NCI-H2107 treated with DMSO at 0.1 percent for 48 hours (cell line): ENCODE results near the gene IARS1.

ENCODE experiments used
- DNase-seq: peaks from one replicate; lab custom pipeline; 2025; ENCODE audit not compliant: unreplicated experiment; lab: John Stamatoyannopoulos, UW

IARS1 gene

DNA sequence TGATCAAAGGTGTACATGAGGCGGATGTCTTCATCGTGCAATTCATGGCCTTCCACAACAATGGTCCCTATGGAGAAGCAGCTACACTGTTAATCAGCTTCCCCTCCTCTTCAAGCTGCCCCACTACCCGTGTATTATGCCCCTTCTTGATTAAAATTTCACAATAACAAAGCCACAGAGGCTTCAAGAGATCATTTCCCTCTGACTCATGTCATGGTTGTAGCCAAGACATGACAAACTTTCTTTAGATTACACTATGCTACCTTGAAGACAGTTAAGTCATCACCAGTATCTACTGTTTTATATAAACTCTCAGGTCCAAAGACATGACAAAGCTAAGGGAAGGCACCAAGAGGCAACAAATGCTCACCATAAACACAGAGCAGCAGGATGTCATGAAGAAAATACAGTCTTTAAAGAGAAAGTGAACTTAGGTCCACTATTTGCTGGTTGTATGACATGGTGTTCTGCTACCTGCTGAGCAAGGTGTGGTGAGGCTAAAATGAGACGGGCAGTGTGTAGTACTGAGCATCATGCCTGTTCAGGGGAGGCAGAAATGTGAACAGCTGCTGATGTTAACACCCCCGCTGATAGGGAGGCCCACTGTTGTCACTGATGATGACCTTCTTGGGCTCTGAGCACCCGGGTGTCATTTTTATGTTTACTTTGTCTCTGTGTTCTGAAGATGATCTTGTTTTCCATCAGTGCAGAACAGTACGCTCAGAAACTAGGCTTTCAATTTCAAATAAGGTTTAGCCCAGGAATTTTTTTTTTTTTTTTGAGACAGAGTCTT is 48.3 kb downstream of the IARS1 start:
- no peak for DNase-seq
